Liver (tissue), 3 donors: Measurements from ENCODE around the gene EHD2.
"Not testable (repeated sequence)": the region's sequence is repeated elsewhere in the genome, so short reads cannot be mapped to it uniquely, and the experiment has no call there.

ENCODE experiments used
- FOXA1 ChIP-seq: IDR thresholded peaks from 2 replicates; pipeline ENCODE4 v1.6.1; 2016; ENCODE audit warnings: antibody characterized with exemption
- SP1 ChIP-seq: IDR thresholded peaks from 2 replicates; pipeline ENCODE4 v1.6.1; 2018; ENCODE audit warnings: antibody characterized with exemption, mild to moderate bottlenecking
- TAF1 ChIP-seq: conservative IDR thresholded peaks from 2 replicates; pipeline ENCODE4 v1.6.1; 2016; ENCODE audit warnings: antibody characterized with exemption, mild to moderate bottlenecking
- YY1 ChIP-seq: IDR thresholded peaks from 2 replicates; pipeline ENCODE4 v1.6.1; 2016; ENCODE audit warnings: antibody characterized with exemption, mild to moderate bottlenecking
- TF ChIP-seq, protein P1 (sequence below): fragments of 150-350 bp; IDR thresholded peaks from 2 replicates; pipeline ENCODE4 v1.5.1; 2017; ENCODE audit warnings: improper control_type of control experiment, low read depth, low read length; ENCODE audit not compliant: missing input control
- donor health status: healthy.
- donor health status: healthy.

DNA sequence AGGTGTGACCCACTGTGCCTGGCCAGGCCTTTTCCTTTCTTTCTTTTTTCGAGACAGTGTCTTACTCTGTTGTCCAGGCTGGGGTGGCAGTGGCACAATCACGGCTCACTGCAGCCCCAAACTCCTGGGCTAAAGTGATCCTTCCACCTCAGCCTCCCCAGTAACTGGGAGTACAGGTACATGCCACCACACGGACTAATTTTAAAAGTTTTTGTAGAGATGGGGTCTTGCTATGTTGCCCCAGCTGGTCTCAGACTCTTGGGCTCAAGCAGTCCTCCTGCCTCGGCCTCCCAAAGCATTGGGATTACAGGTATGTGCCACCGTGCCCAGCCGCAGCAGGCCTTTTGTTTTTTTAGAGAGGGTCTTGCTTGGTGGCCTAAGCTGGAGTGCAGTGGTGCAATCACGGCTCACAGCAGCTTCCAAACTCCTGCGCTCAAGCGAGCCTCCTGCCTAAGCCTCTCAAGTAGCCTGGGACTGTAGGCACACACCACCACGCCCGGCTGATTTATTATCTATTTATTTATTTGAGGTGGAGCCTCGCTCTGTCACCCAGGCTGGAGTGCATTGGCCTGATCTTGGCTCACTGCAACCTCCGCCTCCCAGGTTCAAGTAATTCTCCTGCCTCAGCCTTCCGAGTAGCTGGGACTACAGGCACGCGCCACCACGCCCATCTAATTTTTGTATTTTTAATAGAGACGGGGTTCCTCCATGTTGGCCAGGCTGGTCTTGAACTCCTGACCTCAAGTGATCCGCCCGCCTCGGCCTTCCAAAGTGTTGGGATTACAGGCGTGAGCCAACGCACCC, 64.2 kb downstream of the EHD2 start:
- TF ChIP-seq, protein P1, sequence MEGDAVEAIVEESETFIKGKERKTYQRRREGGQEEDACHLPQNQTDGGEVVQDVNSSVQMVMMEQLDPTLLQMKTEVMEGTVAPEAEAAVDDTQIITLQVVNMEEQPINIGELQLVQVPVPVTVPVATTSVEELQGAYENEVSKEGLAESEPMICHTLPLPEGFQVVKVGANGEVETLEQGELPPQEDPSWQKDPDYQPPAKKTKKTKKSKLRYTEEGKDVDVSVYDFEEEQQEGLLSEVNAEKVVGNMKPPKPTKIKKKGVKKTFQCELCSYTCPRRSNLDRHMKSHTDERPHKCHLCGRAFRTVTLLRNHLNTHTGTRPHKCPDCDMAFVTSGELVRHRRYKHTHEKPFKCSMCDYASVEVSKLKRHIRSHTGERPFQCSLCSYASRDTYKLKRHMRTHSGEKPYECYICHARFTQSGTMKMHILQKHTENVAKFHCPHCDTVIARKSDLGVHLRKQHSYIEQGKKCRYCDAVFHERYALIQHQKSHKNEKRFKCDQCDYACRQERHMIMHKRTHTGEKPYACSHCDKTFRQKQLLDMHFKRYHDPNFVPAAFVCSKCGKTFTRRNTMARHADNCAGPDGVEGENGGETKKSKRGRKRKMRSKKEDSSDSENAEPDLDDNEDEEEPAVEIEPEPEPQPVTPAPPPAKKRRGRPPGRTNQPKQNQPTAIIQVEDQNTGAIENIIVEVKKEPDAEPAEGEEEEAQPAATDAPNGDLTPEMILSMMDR, result not testable (repeated sequence)
- not testable (repeated sequence) for TF ChIP-seq FOXA1, TAF1, YY1, SP1
